ENCODE measurements around the gene SPTLC3.
"Not testable (repeated sequence)": the region's sequence is repeated elsewhere in the genome, so short reads cannot be mapped to it uniquely, and the experiment has no call there.

The SPTLC3 gene

GRCh38 chr20:13008761-13009681, at the start of gene SPTLC3:
SPTLC3 (plus strand) TSS chr20:13008972; CDS start chr20:13009268, 296 bp downstream.
- no peak for DNase-seq

- no peak for DNase-seq
Observed at GRCh38 chr20:12961725-12962124, 47.0 kb upstream of the SPTLC3 start.

GRCh38 chr20:12962895-12963294, 45.9 kb upstream of the SPTLC3 start:
- DNase-seq: no peak

GRCh38 chr20:12963416-12963815, 45.4 kb upstream of the SPTLC3 start:
- no peak for DNase-seq

GRCh38 chr20:12965212-12965869, 43.4 kb upstream of the SPTLC3 start:
- no peak for DNase-seq

- no peak for DNase-seq
Observed at GRCh38 chr20:12965870-12966251, 42.9 kb upstream of the SPTLC3 start.

GRCh38 chr20:12966468-12967085, 42.2 kb upstream of the SPTLC3 start:
- no peak for DNase-seq

GRCh38 chr20:12967932-12968331, 40.8 kb upstream of the SPTLC3 start:
- no peak for DNase-seq

- DNase-seq: no peak
Observed at GRCh38 chr20:12968472-12968871, 40.3 kb upstream of the SPTLC3 start.

- DNase-seq: no peak
Observed at GRCh38 chr20:12969071-12969669, 39.6 kb upstream of the SPTLC3 start.

- DNase-seq: no peak
Observed at GRCh38 chr20:12970372-12970821, 38.4 kb upstream of the SPTLC3 start.

- no peak for DNase-seq
Observed at GRCh38 chr20:12975833-12976608, 32.8 kb upstream of the SPTLC3 start.

GRCh38 chr20:12976720-12977309, 32.0 kb upstream of the SPTLC3 start:
- no peak for DNase-seq

- DNase-seq: no peak
Observed at GRCh38 chr20:12977328-12978125, 31.2 kb upstream of the SPTLC3 start.

- DNase-seq: no peak
Observed at GRCh38 chr20:12978126-12978394, 30.7 kb upstream of the SPTLC3 start.

- no peak for DNase-seq
Observed at GRCh38 chr20:12978613-12979495, 29.9 kb upstream of the SPTLC3 start.

GRCh38 chr20:12979713-12980112, 29.1 kb upstream of the SPTLC3 start:
- not testable (repeated sequence) for DNase-seq

GRCh38 chr20:12982098-12982497, 26.7 kb upstream of the SPTLC3 start:
- no peak for DNase-seq

- DNase-seq: no peak
Observed at GRCh38 chr20:12984069-12984765, 24.6 kb upstream of the SPTLC3 start.

GRCh38 chr20:12984863-12985262, 23.9 kb upstream of the SPTLC3 start:
- no peak for DNase-seq
